DLD1 (cell line): Measurements from ENCODE around the gene ZNF283.
"Not testable (repeated sequence)": the region's sequence is repeated elsewhere in the genome, so short reads cannot be mapped to it uniquely, and the experiment has no call there.

Experiments used
- in situ Hi-C: cut with HindIII; loops from 2 replicates; pipeline ENCODE4 v1.10.0; 2017; ENCODE audit warnings: low sequenced_read_pairs

Gene ZNF283

GRCh38 chr19:43799502-43800142 is 27.5 kb upstream of the ZNF283 start:
- in situ Hi-C loops = no loop called here

- in situ Hi-C loops = no loop called here
Measured at GRCh38 chr19:43802216-43802951, 24.7 kb upstream of the ZNF283 start, which contains the start of gene LYPD5. Gene LYPD5 (minus strand): TSS chr19:43802447. CDS start chr19:43802380, 67 bp downstream.

GRCh38 chr19:43804432-43804831 is 22.7 kb upstream of the ZNF283 start:
- in situ Hi-C loops = no loop called here

- in situ Hi-C loops = not testable (repeated sequence)
Measured at GRCh38 chr19:43806401-43806800, 20.7 kb upstream of the ZNF283 start.

GRCh38 chr19:43806848-43807247 is 20.3 kb upstream of the ZNF283 start:
- in situ Hi-C loops = no loop called here

DNA sequence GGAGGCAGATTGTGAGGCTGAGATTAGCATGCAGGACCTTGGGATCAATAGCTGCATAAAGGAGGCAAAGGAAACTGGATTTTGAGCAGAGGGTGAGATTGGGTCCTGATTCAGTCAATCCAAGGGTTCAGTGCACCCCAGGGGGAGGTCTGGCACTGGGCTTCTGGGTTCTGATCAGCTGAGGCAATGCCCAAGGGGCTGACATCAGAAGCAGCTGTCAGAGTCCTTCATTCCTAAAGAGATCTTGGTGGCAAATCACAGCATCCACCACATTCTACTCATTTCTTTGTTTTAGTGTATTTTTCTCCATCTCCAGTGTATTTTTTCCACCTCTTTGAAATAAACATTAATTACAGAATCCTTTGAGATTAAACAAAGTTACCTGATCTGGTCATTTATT is 19.5 kb upstream of the ZNF283 start:
- in situ Hi-C loops = no loop called here

GRCh38 chr19:43809762-43810696 is 17.1 kb upstream of the ZNF283 start:
- in situ Hi-C loops = no loop called here

- in situ Hi-C loops = no loop called here
Measured at GRCh38 chr19:43811837-43812236, 15.3 kb upstream of the ZNF283 start.

GRCh38 chr19:43812259-43812658 is 14.9 kb upstream of the ZNF283 start:
- in situ Hi-C loops = no loop called here

GRCh38 chr19:43812688-43813087 is 14.4 kb upstream of the ZNF283 start:
- in situ Hi-C loops = no loop called here

- in situ Hi-C loops = no loop called here
Measured at GRCh38 chr19:43814663-43815352, 12.3 kb upstream of the ZNF283 start.

- in situ Hi-C loops = not testable (repeated sequence)
Measured at GRCh38 chr19:43817454-43817853, 9.7 kb upstream of the ZNF283 start.

DNA sequence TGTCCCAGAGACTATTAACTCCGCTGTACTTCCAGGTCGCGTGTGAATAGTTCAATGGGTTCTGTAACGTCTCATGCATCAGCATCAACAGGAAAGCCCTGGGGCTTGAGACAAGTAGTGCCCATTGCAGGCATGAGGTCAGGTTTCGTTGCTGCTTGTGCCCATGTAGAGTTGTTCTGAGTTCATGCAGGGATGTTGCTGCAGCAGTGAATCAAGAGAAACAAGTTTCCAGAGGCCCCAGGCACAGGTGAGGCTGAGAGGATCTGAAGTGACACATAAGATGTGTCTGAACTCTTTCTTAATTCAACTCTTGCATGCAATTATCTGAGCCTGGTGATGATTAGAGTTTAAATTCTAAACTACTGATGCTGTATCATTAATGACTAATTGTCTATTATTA is 8.6 kb upstream of the ZNF283 start:
- in situ Hi-C loops = no loop called here

DNA sequence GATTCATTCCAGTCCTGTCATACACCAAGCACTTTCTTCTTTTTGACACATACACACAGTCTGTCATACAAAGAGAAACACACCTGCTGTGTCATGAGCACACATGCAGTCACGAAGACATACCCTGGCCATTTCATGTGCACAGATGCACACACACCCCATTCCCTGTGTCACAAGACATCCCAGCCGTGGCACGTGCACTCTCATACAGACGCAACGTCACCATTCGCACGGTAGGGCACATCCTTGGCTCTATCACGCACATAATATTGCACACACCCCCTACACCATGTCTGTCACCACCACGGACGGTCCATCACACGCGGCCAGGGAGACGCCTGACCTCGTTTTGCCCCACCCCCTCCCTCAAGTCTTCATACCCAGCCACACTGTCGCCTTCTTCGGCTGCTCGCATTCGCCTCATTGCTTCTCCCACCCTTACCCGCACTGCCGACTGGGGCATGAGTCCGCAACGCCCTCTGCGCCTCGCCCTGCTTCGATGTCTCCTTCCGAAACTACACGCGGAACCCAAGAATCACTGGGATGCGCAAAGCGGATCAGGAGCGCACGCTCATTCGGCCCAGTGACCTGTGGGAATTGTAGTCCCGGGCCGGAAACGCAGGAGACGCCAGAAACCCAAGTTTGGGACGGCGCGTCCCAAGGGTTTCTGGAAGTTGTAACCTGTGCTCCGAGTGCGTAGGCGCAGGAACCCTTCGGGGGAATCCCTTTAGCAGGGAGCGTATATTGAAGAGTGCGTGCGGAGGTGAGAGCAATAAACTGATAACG is 6.8 kb upstream of the ZNF283 start:
- in situ Hi-C loops = no loop called here

DNA sequence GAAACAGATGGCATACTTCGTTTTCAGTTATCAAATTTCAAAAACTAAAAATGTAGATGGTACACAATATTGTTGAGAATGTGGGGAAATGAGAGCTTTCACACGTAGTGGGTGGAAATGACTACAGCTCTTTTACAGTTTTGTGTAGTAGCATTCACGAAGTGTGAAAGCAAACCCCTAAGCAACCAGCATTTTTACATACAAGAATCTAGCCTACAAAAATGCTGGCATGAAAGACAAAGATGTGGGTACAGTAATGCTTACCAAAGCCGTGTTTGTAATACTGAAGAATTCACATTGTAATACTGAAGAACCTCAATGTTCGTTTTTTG is 6.3 kb upstream of the ZNF283 start:
- in situ Hi-C loops = no loop called here

- in situ Hi-C loops = not testable (repeated sequence)
Measured at GRCh38 chr19:43823856-43824255, 3.3 kb upstream of the ZNF283 start.

GRCh38 chr19:43824572-43824971 is 2.5 kb upstream of the ZNF283 start:
- in situ Hi-C loops = not testable (repeated sequence)

DNA sequence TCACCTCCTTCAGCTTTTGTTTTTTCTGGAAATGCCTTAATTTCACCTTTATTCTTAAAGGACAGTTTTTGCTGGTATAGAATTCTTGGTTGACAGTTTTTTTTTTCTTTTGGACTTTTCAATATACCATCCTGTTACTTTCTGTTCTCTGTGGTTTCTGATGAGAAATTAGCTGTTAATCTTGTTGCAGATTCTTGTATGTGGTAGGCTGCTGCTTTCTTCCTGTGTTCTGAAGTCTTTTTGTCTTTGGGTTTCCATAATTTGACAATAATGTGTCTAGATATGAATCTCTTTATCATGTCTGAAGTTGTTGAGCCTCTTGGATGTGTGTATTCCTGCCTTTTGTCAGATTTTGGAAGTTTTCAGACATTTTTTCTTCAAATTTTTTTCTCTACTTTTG is 12.0 kb downstream of the ZNF283 start:
- in situ Hi-C loops = no loop called here

DNA sequence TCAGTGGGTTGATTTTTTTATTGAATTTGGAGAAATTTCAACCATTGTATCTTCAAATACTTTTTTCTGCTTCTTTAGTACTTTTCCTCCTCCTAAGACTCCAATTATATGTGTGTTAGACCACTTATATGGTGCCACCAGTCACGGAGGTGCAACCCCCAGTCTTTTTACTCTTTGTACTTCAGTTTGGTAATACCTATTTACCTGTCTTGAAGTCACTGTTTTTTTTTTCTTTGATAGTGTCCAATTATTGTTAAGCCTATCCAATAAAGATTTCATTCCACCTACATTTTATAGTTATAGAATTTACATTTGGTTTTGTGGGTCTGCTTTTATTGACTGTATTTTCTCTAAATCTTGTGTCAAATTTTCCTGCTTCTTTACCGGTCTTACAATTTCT is 14.9 kb downstream of the ZNF283 start:
- in situ Hi-C loops = no loop called here

DNA sequence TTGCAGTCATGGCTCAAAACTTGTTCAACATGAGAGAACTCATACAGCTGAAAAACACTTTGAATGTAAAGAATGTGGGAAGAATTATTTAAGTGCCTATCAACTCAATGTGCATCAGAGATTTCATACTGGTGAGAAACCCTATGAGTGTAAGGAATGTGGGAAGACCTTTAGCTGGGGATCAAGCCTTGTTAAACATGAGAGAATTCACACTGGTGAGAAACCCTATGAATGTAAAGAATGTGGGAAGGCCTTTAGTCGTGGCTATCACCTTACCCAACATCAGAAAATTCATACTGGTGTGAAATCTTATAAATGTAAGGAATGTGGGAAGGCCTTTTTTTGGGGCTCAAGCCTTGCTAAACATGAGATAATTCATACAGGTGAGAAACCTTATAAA is 20.1 kb downstream of the ZNF283 start:
- in situ Hi-C loops = no loop called here
